HG02870 (cell line): Measurements from ENCODE around the gene EIPR1.

Experiments
- ATAC-seq: cut with Tn5 transposase; IDR thresholded peaks from one replicate; pipeline ENCODE4 v1.9.1; 2021; ENCODE audit warnings: mild to moderate bottlenecking, moderate library complexity; ENCODE audit not compliant: unreplicated experiment

The EIPR1 gene

GRCh38 chr2:3325458-3326181 lies 52.0 kb downstream of the EIPR1 start:
- ATAC-seq = no peak

- no peak for ATAC-seq
Measured at GRCh38 chr2:3324404-3325281, 53.0 kb downstream of the EIPR1 start.

- no peak for ATAC-seq
Measured at GRCh38 chr2:3324036-3324386, 53.6 kb downstream of the EIPR1 start.

- no peak for ATAC-seq
Measured at GRCh38 chr2:3323360-3324035, 54.1 kb downstream of the EIPR1 start.

GRCh38 chr2:3322311-3322970 lies 55.2 kb downstream of the EIPR1 start:
- no peak for ATAC-seq

- no peak for ATAC-seq
Measured at GRCh38 chr2:3321825-3322224, 55.8 kb downstream of the EIPR1 start.

- no peak for ATAC-seq
Measured at GRCh38 chr2:3320910-3321605, 56.6 kb downstream of the EIPR1 start.

GRCh38 chr2:3319745-3320566 lies 57.7 kb downstream of the EIPR1 start:
- ATAC-seq = no peak

- no peak for ATAC-seq
Measured at GRCh38 chr2:3319134-3319533, 58.5 kb downstream of the EIPR1 start.

GRCh38 chr2:3317871-3318590 lies 59.6 kb downstream of the EIPR1 start:
- ATAC-seq = no peak

GRCh38 chr2:3317277-3317685 lies 60.3 kb downstream of the EIPR1 start:
- ATAC-seq = no peak

- ATAC-seq = no peak
Measured at GRCh38 chr2:3316456-3317276, 61.0 kb downstream of the EIPR1 start.

- ATAC-seq = no peak
Measured at GRCh38 chr2:3314626-3315025, 63.0 kb downstream of the EIPR1 start.

- ATAC-seq = no peak
Measured at GRCh38 chr2:3313781-3314375, 63.7 kb downstream of the EIPR1 start.

- ATAC-seq = no peak
Measured at GRCh38 chr2:3312576-3313345, 64.9 kb downstream of the EIPR1 start.

- no peak for ATAC-seq
Measured at GRCh38 chr2:3311601-3312000, 66.0 kb downstream of the EIPR1 start.
